B cell (primary cell): ENCODE results near the gene PTPN7.

ENCODE experiments used
- EZH2 ChIP-seq: IDR thresholded peaks from 2 replicates; pipeline ENCODE4 v1.6.1; 2012; ENCODE audit warnings: borderline replicate concordance, low read depth, mild to moderate bottlenecking, moderate library complexity, low read length; ENCODE audit not compliant: insufficient read depth, poor library complexity, severe bottlenecking
- TF ChIP-seq, protein P1 (sequence below): fragments of 200-600 bp; IDR thresholded peaks from one replicate; pipeline ENCODE4 v1.8.0; 2022; ENCODE audit warnings: antibody characterized with exemption, mild to moderate bottlenecking

DNA sequence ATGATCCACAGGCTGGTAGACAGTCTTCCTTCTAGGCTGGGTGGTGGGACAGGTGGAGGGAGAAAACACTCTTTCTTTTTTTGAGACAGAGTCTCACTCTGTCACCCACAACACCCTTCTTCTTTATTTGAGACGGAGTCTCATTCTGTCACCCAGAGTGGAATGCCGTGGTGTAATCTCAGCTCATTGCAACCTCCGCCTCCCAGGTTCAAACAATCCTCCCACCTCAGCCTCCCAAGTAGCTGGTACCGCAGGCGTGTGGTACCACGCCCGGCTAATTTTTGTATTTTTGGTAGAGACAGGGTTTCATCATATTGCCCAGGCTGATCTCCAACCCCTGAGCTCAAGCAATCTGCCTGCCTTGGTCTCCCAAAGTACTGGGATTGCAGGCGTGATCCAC is 34.8 kb downstream of the PTPN7 start:
- TF ChIP-seq, protein P1, sequence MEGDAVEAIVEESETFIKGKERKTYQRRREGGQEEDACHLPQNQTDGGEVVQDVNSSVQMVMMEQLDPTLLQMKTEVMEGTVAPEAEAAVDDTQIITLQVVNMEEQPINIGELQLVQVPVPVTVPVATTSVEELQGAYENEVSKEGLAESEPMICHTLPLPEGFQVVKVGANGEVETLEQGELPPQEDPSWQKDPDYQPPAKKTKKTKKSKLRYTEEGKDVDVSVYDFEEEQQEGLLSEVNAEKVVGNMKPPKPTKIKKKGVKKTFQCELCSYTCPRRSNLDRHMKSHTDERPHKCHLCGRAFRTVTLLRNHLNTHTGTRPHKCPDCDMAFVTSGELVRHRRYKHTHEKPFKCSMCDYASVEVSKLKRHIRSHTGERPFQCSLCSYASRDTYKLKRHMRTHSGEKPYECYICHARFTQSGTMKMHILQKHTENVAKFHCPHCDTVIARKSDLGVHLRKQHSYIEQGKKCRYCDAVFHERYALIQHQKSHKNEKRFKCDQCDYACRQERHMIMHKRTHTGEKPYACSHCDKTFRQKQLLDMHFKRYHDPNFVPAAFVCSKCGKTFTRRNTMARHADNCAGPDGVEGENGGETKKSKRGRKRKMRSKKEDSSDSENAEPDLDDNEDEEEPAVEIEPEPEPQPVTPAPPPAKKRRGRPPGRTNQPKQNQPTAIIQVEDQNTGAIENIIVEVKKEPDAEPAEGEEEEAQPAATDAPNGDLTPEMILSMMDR, result no peak
- TF ChIP-seq EZH2, result no peak
